ENCODE results near the gene ZNF678.

The ZNF678 gene

GRCh38 chr1:227718932-227719331, 155.6 kb downstream of the ZNF678 start:
- DNase-seq: no peak
- Histone ChIP-seq H3K27ac (ENCODE audit: low read length, poor library complexity, severe bottlenecking) (no peak overlapping the region), H3K14ac (ENCODE audit: low read length in 2 of 2) (no peak overlapping the region), H2AK5ac (ENCODE audit: low read length, severe bottlenecking) (no peak overlapping the region), H4K91ac (ENCODE audit: low read length) (no peak overlapping the region), H3K79me1 (replicated peaks; ENCODE audit: low read length, poor library complexity, severe bottlenecking) (no peaks in the 10 kb centered on the region), H2BK5ac (ENCODE audit: low read depth, low read length, poor library complexity, severe bottlenecking) (no peak overlapping the region), H2BK12ac (ENCODE audit: low read length in 2 of 2) (no peak overlapping the region), H2BK120ac (ENCODE audit: low read depth, low read length) (no peak overlapping the region), H3K18ac (ENCODE audit: low read depth in 1 of 2, low read length in 2 of 2) (no peak overlapping the region), H3K4me1 (ENCODE audit: control insufficient read depth, insufficient read depth, low read depth, low read length) (no peaks in the 10 kb centered on the region), H3K4me2 (ENCODE audit: low read length, poor library complexity, severe bottlenecking) (no peak overlapping the region), H2AFZ (ENCODE audit: low read depth, low read length) (no peak overlapping the region), H2BK15ac (ENCODE audit: low read depth, poor library complexity, severe bottlenecking) (no peak overlapping the region), H3K4ac (ENCODE audit: low read depth in 1 of 2, low read length in 2 of 2) (no peak overlapping the region), H3K9ac (ENCODE audit: low read length) (no peak overlapping the region), H4K8ac (ENCODE audit: low read length) (no peak overlapping the region), H3K9me3 (ENCODE audit: control insufficient read depth, low read length) (peaks cover 39% of the 10 kb centered on the region), H3K36me3 (ENCODE audit: control insufficient read depth in 1 of 2, insufficient read depth in 2 of 2, low read depth in 1 of 2, low read length in 2 of 2) (no peaks in the 10 kb centered on the region), H3K23ac (ENCODE audit: low read length in 2 of 2) (no peak overlapping the region), H3K27me3 (ENCODE audit: control insufficient read depth in 1 of 2, insufficient read depth in 1 of 2, low read length in 2 of 2) (no peaks in the 10 kb centered on the region), H3K4me3 (ENCODE audit: insufficient read depth in 1 of 2, low read depth in 1 of 2, low read length in 2 of 2) (no peak overlapping the region)
- WGBS: no CpG with 5 or more reads among the region's 2 CpGs

- Histone ChIP-seq H3K23ac (ENCODE audit: low read length in 2 of 2) (no peak overlapping the region), H3K18ac (ENCODE audit: low read depth in 1 of 2, low read length in 2 of 2) (no peak overlapping the region), H4K8ac (ENCODE audit: low read length) (no peak overlapping the region)
Measured at GRCh38 chr1:227723474-227723873, 160.1 kb downstream of the ZNF678 start.

GRCh38 chr1:227725046-227725445, 161.7 kb downstream of the ZNF678 start:
- peaks cover 0 to 10% of the 10 kb centered on the region in 2 experiments for H3K27me3 ChIP-seq (ENCODE audit: control insufficient read depth in 1 of 2, insufficient read depth in 1 of 2, low read length in 2 of 2)

More at GRCh38 chr1:227723474-227723873, 160.1 kb downstream of the ZNF678 start:
- H3K79me1 ChIP-seq (replicated peaks; ENCODE audit: low read length, poor library complexity, severe bottlenecking): no peaks in the 10 kb centered on the region
- no peak overlapping the region for H2BK120ac ChIP-seq (ENCODE audit: low read depth, low read length)
- no peak for DNase-seq
- H3K27ac ChIP-seq (ENCODE audit: low read length, poor library complexity, severe bottlenecking): no peak overlapping the region
- peaks cover 26% of the 10 kb centered on the region for H3K9me3 ChIP-seq (ENCODE audit: control insufficient read depth, low read length)
- H3K14ac ChIP-seq (ENCODE audit: low read length in 2 of 2): no peak overlapping the region
- H2AK5ac ChIP-seq (ENCODE audit: low read length, severe bottlenecking): no peak overlapping the region
- 80% methylated on average over 1 of the region's 1 CpG for WGBS
- peaks cover 0 to 10% of the 10 kb centered on the region in 2 experiments for H3K27me3 ChIP-seq (ENCODE audit: control insufficient read depth in 1 of 2, insufficient read depth in 1 of 2, low read length in 2 of 2)
- H3K4ac ChIP-seq (ENCODE audit: low read depth in 1 of 2, low read length in 2 of 2): no peak overlapping the region
- peaks cover 5% of the 10 kb centered on the region for H3K4me1 ChIP-seq (ENCODE audit: control insufficient read depth, insufficient read depth, low read depth, low read length)
- no peak overlapping the region for H3K4me3 ChIP-seq (ENCODE audit: insufficient read depth in 1 of 2, low read depth in 1 of 2, low read length in 2 of 2)
- H2BK5ac ChIP-seq (ENCODE audit: low read depth, low read length, poor library complexity, severe bottlenecking): no peak overlapping the region
- no peak overlapping the region for H2BK12ac ChIP-seq (ENCODE audit: low read length in 2 of 2)
- H3K36me3 ChIP-seq (ENCODE audit: control insufficient read depth in 1 of 2, insufficient read depth in 2 of 2, low read depth in 1 of 2, low read length in 2 of 2): no peaks in the 10 kb centered on the region
- H3K9ac ChIP-seq (ENCODE audit: low read length): no peak overlapping the region
- no peak overlapping the region for H3K4me2 ChIP-seq (ENCODE audit: low read length, poor library complexity, severe bottlenecking)
- no peak overlapping the region for H4K91ac ChIP-seq (ENCODE audit: low read length)
- H2BK15ac ChIP-seq (ENCODE audit: low read depth, poor library complexity, severe bottlenecking): no peak overlapping the region
- H2AFZ ChIP-seq (ENCODE audit: low read depth, low read length): no peak overlapping the region

GRCh38 chr1:227726318-227726717, 163.0 kb downstream of the ZNF678 start:
- peaks cover 29% of the 10 kb centered on the region for H3K4me1 ChIP-seq (ENCODE audit: control insufficient read depth, insufficient read depth, low read depth, low read length)
- no peak overlapping the region for H3K4me3 ChIP-seq (ENCODE audit: insufficient read depth in 1 of 2, low read depth in 1 of 2, low read length in 2 of 2)
- peaks cover 7% of the 10 kb centered on the region for H3K9me3 ChIP-seq (ENCODE audit: control insufficient read depth, low read length)
- no peak overlapping the region for H3K23ac ChIP-seq (ENCODE audit: low read length in 2 of 2)
- no peak overlapping the region for H2AFZ ChIP-seq (ENCODE audit: low read depth, low read length)
- no peak overlapping the region for H3K27ac ChIP-seq (ENCODE audit: low read length, poor library complexity, severe bottlenecking)
- DNase-seq: no peak
- peaks cover 8 to 9% of the 10 kb centered on the region in 2 experiments for H3K36me3 ChIP-seq (ENCODE audit: control insufficient read depth in 1 of 2, insufficient read depth in 2 of 2, low read depth in 1 of 2, low read length in 2 of 2)
- H3K18ac ChIP-seq (ENCODE audit: low read depth in 1 of 2, low read length in 2 of 2): no peak overlapping the region
- H3K9ac ChIP-seq (ENCODE audit: low read length): no peak overlapping the region
- peaks cover 9% of the 10 kb centered on the region for H3K79me1 ChIP-seq (replicated peaks; ENCODE audit: low read length, poor library complexity, severe bottlenecking)
- no peak overlapping the region for H2BK15ac ChIP-seq (ENCODE audit: low read depth, poor library complexity, severe bottlenecking)
- no peak overlapping the region for H2AK5ac ChIP-seq (ENCODE audit: low read length, severe bottlenecking)
- no peak overlapping the region for H4K91ac ChIP-seq (ENCODE audit: low read length)
- no peak overlapping the region for H2BK120ac ChIP-seq (ENCODE audit: low read depth, low read length)
- no peak overlapping the region for H2BK12ac ChIP-seq (ENCODE audit: low read length in 2 of 2)
- no peak overlapping the region for H3K4ac ChIP-seq (ENCODE audit: low read depth in 1 of 2, low read length in 2 of 2)
- H2BK5ac ChIP-seq (ENCODE audit: low read depth, low read length, poor library complexity, severe bottlenecking): no peak overlapping the region
- 86% methylated on average over 3 of the region's 3 CpGs for WGBS
- H3K27me3 ChIP-seq (ENCODE audit: control insufficient read depth in 1 of 2, insufficient read depth in 1 of 2, low read length in 2 of 2): peaks cover 0 to 10% of the 10 kb centered on the region in 2 experiments
- H3K4me2 ChIP-seq (ENCODE audit: low read length, poor library complexity, severe bottlenecking): no peak overlapping the region
- no peak overlapping the region for H3K14ac ChIP-seq (ENCODE audit: low read length in 2 of 2)
- no peak overlapping the region for H4K8ac ChIP-seq (ENCODE audit: low read length)

More at GRCh38 chr1:227725046-227725445, 161.7 kb downstream of the ZNF678 start:
- Histone ChIP-seq H3K4ac (ENCODE audit: low read depth in 1 of 2, low read length in 2 of 2) (no peak overlapping the region), H3K4me3 (ENCODE audit: insufficient read depth in 1 of 2, low read depth in 1 of 2, low read length in 2 of 2) (no peak overlapping the region), H3K23ac (ENCODE audit: low read length in 2 of 2) (no peak overlapping the region), H4K91ac (ENCODE audit: low read length) (no peak overlapping the region), H2BK120ac (ENCODE audit: low read depth, low read length) (no peak overlapping the region), H3K9ac (ENCODE audit: low read length) (no peak overlapping the region), H2AK5ac (ENCODE audit: low read length, severe bottlenecking) (no peak overlapping the region), H2AFZ (ENCODE audit: low read depth, low read length) (no peak overlapping the region), H3K9me3 (ENCODE audit: control insufficient read depth, low read length) (peaks cover 17% of the 10 kb centered on the region), H3K18ac (ENCODE audit: low read depth in 1 of 2, low read length in 2 of 2) (no peak overlapping the region), H3K79me1 (replicated peaks; ENCODE audit: low read length, poor library complexity, severe bottlenecking) (peaks cover 3% of the 10 kb centered on the region), H3K4me2 (ENCODE audit: low read length, poor library complexity, severe bottlenecking) (no peak overlapping the region), H3K14ac (ENCODE audit: low read length in 2 of 2) (no peak overlapping the region), H3K27ac (ENCODE audit: low read length, poor library complexity, severe bottlenecking) (no peak overlapping the region), H2BK5ac (ENCODE audit: low read depth, low read length, poor library complexity, severe bottlenecking) (no peak overlapping the region), H3K36me3 (ENCODE audit: control insufficient read depth in 1 of 2, insufficient read depth in 2 of 2, low read depth in 1 of 2, low read length in 2 of 2) (no peaks in the 10 kb centered on the region), H4K8ac (ENCODE audit: low read length) (no peak overlapping the region), H3K4me1 (ENCODE audit: control insufficient read depth, insufficient read depth, low read depth, low read length) (peaks cover 21% of the 10 kb centered on the region), H2BK12ac (ENCODE audit: low read length in 2 of 2) (no peak overlapping the region), H2BK15ac (ENCODE audit: low read depth, poor library complexity, severe bottlenecking) (no peak overlapping the region)
- DNase-seq: no peak
- WGBS: 43% methylated on average over 1 of the region's 2 CpGs

Data from mesenchymal stem cell (in vitro differentiated cells and primary cell).